Activated CD4-positive, alpha-beta T cell treated with anti-CD3 and anti-CD28 coated beads, Interleukin-2, amount 10 ng/mL, durations not matched to agents 24 days and 14 days (primary cell): ENCODE measurements around the gene COCH. TPM values are rescaled to one million over a fixed set of nuclear protein-coding genes. Genes with fewer than 3 reads are reported as not detected.
"Not testable (repeated sequence)": the region's sequence is repeated elsewhere in the genome, so short reads cannot be mapped to it uniquely, and the experiment has no call there.

ENCODE experiments used
- DNase-seq: peaks from one replicate; pipeline ENCODE4 v3.0.0; 2022
- H3K27ac Mint-ChIP-seq: one replicate; pipeline ENCODE4 v1.8.0; 2022; ENCODE audit warnings: mild to moderate bottlenecking, mixed read lengths
- H3K27me3 Mint-ChIP-seq: one replicate; pipeline ENCODE4 v1.8.0; 2022; ENCODE audit warnings: mixed read lengths
- H3K36me3 Mint-ChIP-seq: one replicate; pipeline ENCODE4 v1.8.0; 2022; ENCODE audit warnings: low read depth, mild to moderate bottlenecking, mixed read lengths
- H3K4me1 Mint-ChIP-seq: one replicate; pipeline ENCODE4 v1.8.0; 2021; ENCODE audit warnings: mixed read lengths
- H3K4me3 Mint-ChIP-seq: one replicate; pipeline ENCODE4 v1.8.0; 2022; ENCODE audit warnings: mild to moderate bottlenecking, moderate library complexity, mixed read lengths
- H3K9me3 Mint-ChIP-seq: one replicate; pipeline ENCODE4 v1.8.0; 2021; ENCODE audit warnings: mixed read lengths
- intact Hi-C: fragments of 100-400 bp; cut with micrococcal nuclease; formaldehyde crosslinking; loops from one replicate; pipeline ENCODE4 v1.15.1; 2023
- total RNA-seq: library from RNA; stranded (reverse); gene quantifications from 2 replicates; pipeline ENCODE4 v1.2.3, GENCODE V29; 2022

The COCH gene
- total RNA-seq, 1 donor from 2014 or later, result 1.1 TPM

DNA sequence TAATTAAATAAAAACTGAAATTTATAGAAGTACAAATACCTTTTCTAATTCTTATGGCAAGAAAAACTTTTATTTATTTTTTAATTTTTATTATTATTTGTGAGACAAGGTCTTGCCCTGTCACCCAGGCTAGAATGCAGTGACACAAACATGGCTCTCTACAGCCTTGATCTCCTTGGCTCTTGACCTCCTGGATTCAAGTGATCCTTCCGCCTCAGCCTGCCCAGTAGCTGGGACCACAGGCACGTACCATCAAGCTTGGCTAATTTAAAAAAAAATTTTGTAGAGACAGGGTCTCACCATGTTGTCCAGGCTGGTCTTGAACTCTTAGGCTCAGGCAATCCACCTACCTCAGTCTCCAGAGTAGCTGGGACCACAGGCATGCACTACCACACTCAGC, 47.4 kb downstream of the COCH start:
- peaks cover 20% of the 10 kb centered on the region for H3K36me3 Mint-ChIP-seq
- H3K4me1 Mint-ChIP-seq, result peaks cover 10% of the 10 kb centered on the region
- intact Hi-C loops, result no loop called here
- no peaks in the 10 kb centered on the region for H3K9me3 Mint-ChIP-seq
- H3K27me3 Mint-ChIP-seq, result no peaks in the 10 kb centered on the region
- no peak overlapping the region for H3K27ac Mint-ChIP-seq
- H3K4me3 Mint-ChIP-seq, result no peak overlapping the region
- DNase-seq, result no peak

DNA sequence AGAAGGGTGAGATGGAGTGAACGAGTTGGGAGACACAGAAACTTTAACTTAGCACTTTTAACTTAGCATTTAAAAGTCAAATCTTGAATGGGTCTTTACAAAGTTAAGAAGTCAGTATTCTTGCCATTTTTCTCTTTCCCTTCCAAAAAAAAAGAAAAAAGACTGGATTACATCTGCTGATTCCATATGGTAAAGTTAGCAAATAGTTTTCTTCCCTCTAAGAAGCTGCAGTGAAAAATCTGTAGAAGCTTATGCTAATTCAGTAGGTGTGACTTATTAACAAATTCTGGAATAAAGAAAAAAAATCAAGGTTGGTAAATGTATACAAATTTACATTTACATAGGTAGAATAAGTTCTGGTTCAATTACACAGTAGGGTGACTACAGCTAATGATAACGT, 50.9 kb downstream of the COCH start:
- Mint-ChIP-seq H3K27ac (no peak overlapping the region), H3K36me3 (peaks cover 10% of the 10 kb centered on the region), H3K27me3 (no peaks in the 10 kb centered on the region), H3K4me3 (no peak overlapping the region), H3K4me1 (peaks cover 14% of the 10 kb centered on the region), H3K9me3 (no peaks in the 10 kb centered on the region)
- no peak for DNase-seq
- intact Hi-C loops, result no loop called here

DNA sequence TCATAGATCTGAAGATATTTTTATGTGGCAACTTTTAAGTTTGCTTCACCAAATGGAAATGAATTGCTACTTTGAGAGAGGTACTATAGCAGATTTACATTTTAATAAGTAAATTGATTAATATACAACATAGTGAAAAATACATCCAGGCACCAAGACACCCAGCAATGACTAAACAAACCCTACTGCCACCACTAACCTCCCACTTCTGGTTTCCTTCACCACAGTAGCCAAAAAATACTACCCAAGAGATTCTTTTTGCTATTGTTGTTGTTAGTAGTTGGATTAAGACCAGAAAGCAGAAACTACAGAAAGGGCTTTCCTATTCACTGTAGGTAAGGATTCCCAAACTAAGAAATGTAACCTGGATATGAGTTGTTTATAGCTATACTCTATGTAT, 54.1 kb downstream of the COCH start:
- Mint-ChIP-seq H3K27me3 (no peaks in the 10 kb centered on the region), H3K4me3 (no peak overlapping the region), H3K9me3 (no peaks in the 10 kb centered on the region), H3K36me3 (peaks cover 3% of the 10 kb centered on the region), H3K4me1 (peaks cover 7% of the 10 kb centered on the region), H3K27ac (no peak overlapping the region)
- intact Hi-C loops, result no loop called here
- no peak for DNase-seq

DNA sequence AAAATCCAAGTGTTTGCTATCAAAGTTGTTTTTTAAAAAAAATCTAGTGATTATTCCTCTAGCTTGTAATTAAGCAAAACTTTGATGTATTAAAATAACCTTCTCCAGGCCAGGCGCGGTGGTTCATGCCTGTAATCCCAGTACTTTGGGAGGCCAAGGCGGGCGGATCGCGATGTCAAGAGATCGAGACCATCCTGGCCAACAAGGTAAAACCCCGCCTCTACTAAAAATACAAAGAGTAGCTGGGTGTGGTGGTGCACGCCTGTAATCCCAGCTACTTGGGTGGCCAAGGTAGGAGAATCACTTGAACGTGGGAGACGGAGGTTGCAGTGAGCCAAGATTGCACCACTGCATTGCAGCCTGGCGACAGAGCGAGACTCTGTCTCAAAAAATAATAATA, 59.6 kb downstream of the COCH start:
- intact Hi-C loops, DNase-seq: not testable (repeated sequence)

DNA sequence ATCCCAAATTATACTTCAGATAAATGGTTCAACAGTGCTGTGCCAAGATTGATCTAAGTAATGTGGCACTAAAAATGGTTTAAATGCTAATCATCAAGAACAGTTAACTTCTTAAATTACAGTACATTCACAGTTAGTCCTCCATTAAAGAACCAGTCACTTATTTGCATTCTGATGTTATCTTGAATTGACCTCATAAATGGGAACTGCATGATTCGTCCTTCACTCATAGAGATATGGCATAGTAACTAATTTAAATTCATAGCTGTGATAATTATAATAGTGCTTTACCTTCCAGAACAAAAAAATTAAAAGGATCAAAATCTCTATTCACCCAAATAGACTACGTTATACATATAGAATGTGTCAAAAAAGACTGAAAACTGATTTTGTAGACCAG, 61.1 kb downstream of the COCH start:
- intact Hi-C loops, result no loop called here
- DNase-seq, result no peak
- H3K27me3 Mint-ChIP-seq, result no peaks in the 10 kb centered on the region
- H3K36me3 Mint-ChIP-seq, result peaks cover 22% of the 10 kb centered on the region
- H3K27ac Mint-ChIP-seq, result no peak overlapping the region
- H3K9me3 Mint-ChIP-seq, result no peaks in the 10 kb centered on the region
- H3K4me3 Mint-ChIP-seq, result no peak overlapping the region
- H3K4me1 Mint-ChIP-seq, result no peaks in the 10 kb centered on the region

More for the DNA sequence above, 59.6 kb downstream of the COCH start:
- H3K27ac Mint-ChIP-seq, H3K27me3 Mint-ChIP-seq, H3K9me3 Mint-ChIP-seq, H3K4me3 Mint-ChIP-seq, H3K4me1 Mint-ChIP-seq: not testable (repeated sequence)
- peaks cover 19% of the 10 kb centered on the region for H3K36me3 Mint-ChIP-seq

DNA sequence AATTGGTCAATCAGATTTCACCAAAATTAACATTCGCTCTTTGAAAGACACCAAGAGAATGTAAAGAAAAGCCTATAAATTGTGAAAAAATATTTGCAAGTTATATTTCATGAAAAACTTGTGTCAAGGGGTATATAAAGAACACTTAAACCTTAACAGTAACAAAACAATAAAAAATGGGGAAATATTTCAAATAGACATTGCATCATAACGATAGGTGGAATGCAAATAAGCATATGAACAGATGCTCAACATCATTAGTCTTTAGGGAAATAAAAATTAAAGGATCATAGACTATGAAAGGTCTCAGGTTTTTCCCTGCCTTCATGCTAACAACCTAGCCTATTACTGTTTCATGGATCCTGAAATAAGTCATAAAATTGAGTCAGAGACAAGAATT, 64.3 kb downstream of the COCH start:
- DNase-seq, result no peak
- no peaks in the 10 kb centered on the region for H3K27me3 Mint-ChIP-seq
- no peaks in the 10 kb centered on the region for H3K4me1 Mint-ChIP-seq
- no peak overlapping the region for H3K4me3 Mint-ChIP-seq
- no peaks in the 10 kb centered on the region for H3K9me3 Mint-ChIP-seq
- peaks cover 29% of the 10 kb centered on the region for H3K36me3 Mint-ChIP-seq
- H3K27ac Mint-ChIP-seq, result no peak overlapping the region
- intact Hi-C loops, result no loop called here

Other genes starting within 250 kb of the COCH start
- gene AP4S1, start 151.1 kb downstream of the COCH start, total RNA-seq, result 7.8 and 8.6 TPM in 2 replicates
- gene STRN3, start 151.8 kb downstream of the COCH start, total RNA-seq, result 21.4 and 27.1 TPM in 2 replicates